Measurements from ENCODE around the gene FLVCR2.

GRCh38 chr14:75589931-75590330, 11.5 kb downstream of the FLVCR2 start:
- no peak for TF ChIP-seq TAF1 (IDR thresholded peaks at IDR 0.05; ENCODE audit: low read depth, low read length)
- TF ChIP-seq POLR2A (IDR thresholded peaks at IDR 0.05; ENCODE audit: low read depth, low read length): no peak
- no peak for TF ChIP-seq POLR2AphosphoS5 (IDR thresholded peaks at IDR 0.05; ENCODE audit: low read depth, low read length)
- TF ChIP-seq PAX5 (IDR thresholded peaks at IDR 0.05; ENCODE audit: insufficient read depth, low read length, severe bottlenecking): no peak
- TF ChIP-seq SPI1 (IDR thresholded peaks at IDR 0.05; ENCODE audit: low read depth, low read length): no peak

Measured in GM12891 (cell line).